ENCODE data around the gene ENAH.
"Not testable (repeated sequence)": the region's sequence is repeated elsewhere in the genome, so short reads cannot be mapped to it uniquely, and the experiment has no call there.

Gene ENAH

GRCh38 chr1:225517697-225518096 lies 135.2 kb downstream of the ENAH start:
- no peaks in the 10 kb centered on the region for H3K36me3 ChIP-seq (ENCODE audit: low read length)
- no peak overlapping the region for H3K9ac ChIP-seq (ENCODE audit: low read length)
- no peaks in the 10 kb centered on the region for H3K9me2 ChIP-seq (replicated peaks; ENCODE audit: insufficient read depth, low read length)
- no peak overlapping the region for H2AFZ ChIP-seq (ENCODE audit: low read depth, low read length, severe bottlenecking)
- H4K20me1 ChIP-seq (ENCODE audit: low read depth, low read length), result no peaks in the 10 kb centered on the region
- H3K27ac ChIP-seq (ENCODE audit: low read depth, low read length), result no peak overlapping the region
- no peaks in the 10 kb centered on the region for H3K79me2 ChIP-seq (ENCODE audit: insufficient read depth, low read length)
- no peak overlapping the region for H3K4me2 ChIP-seq (ENCODE audit: low read depth, low read length, poor library complexity, severe bottlenecking)
- no peaks in the 10 kb centered on the region for H3F3A ChIP-seq (ENCODE audit: insufficient read depth)
- H3K9me3 ChIP-seq (ENCODE audit: insufficient read depth, low read length), result no peaks in the 10 kb centered on the region
- TF ChIP-seq CTCF (IDR thresholded peaks at IDR 0.05; ENCODE audit: insufficient read depth, low read length, poor library complexity, severe bottlenecking) (no peak), EZH2phosphoT487 (conservative IDR thresholded peaks at IDR 0.05; ENCODE audit: low read length) (no peak)
- no peak overlapping the region for H3K4me3 ChIP-seq (ENCODE audit: insufficient read depth, low read length, poor library complexity, severe bottlenecking)
- H3K27me3 ChIP-seq (ENCODE audit: low read length), result no peaks in the 10 kb centered on the region

GRCh38 chr1:225517221-225517620 lies 135.7 kb downstream of the ENAH start:
- Histone ChIP-seq H3K27ac (ENCODE audit: low read depth, low read length) (no peak overlapping the region), H3K9ac (ENCODE audit: low read length) (no peak overlapping the region), H3K79me2 (ENCODE audit: insufficient read depth, low read length) (no peaks in the 10 kb centered on the region), H3K9me3 (ENCODE audit: insufficient read depth, low read length) (no peaks in the 10 kb centered on the region), H3F3A (ENCODE audit: insufficient read depth) (no peaks in the 10 kb centered on the region), H2AFZ (ENCODE audit: low read depth, low read length, severe bottlenecking) (no peak overlapping the region), H3K4me3 (ENCODE audit: insufficient read depth, low read length, poor library complexity, severe bottlenecking) (no peak overlapping the region), H3K27me3 (ENCODE audit: low read length) (no peaks in the 10 kb centered on the region), H3K4me2 (ENCODE audit: low read depth, low read length, poor library complexity, severe bottlenecking) (no peak overlapping the region), H3K36me3 (ENCODE audit: low read length) (no peaks in the 10 kb centered on the region), H4K20me1 (ENCODE audit: low read depth, low read length) (no peaks in the 10 kb centered on the region), H3K9me2 (replicated peaks; ENCODE audit: insufficient read depth, low read length) (no peaks in the 10 kb centered on the region)
- TF ChIP-seq CTCF (IDR thresholded peaks at IDR 0.05; ENCODE audit: insufficient read depth, low read length, poor library complexity, severe bottlenecking) (no peak), EZH2phosphoT487 (conservative IDR thresholded peaks at IDR 0.05; ENCODE audit: low read length) (no peak)

GRCh38 chr1:225514671-225515081 lies 138.2 kb downstream of the ENAH start:
- no peaks in the 10 kb centered on the region for H3F3A ChIP-seq (ENCODE audit: insufficient read depth)
- no peaks in the 10 kb centered on the region for H3K79me2 ChIP-seq (ENCODE audit: insufficient read depth, low read length)
- no peaks in the 10 kb centered on the region for H3K9me2 ChIP-seq (replicated peaks; ENCODE audit: insufficient read depth, low read length)
- no peaks in the 10 kb centered on the region for H3K27me3 ChIP-seq (ENCODE audit: low read length)
- H3K9me3 ChIP-seq (ENCODE audit: insufficient read depth, low read length), result no peaks in the 10 kb centered on the region
- no peaks in the 10 kb centered on the region for H3K36me3 ChIP-seq (ENCODE audit: low read length)
- no peak overlapping the region for H2AFZ ChIP-seq (ENCODE audit: low read depth, low read length, severe bottlenecking)
- no peak overlapping the region for H3K27ac ChIP-seq (ENCODE audit: low read depth, low read length)
- H3K4me2 ChIP-seq (ENCODE audit: low read depth, low read length, poor library complexity, severe bottlenecking), result no peak overlapping the region
- TF ChIP-seq CTCF (IDR thresholded peaks at IDR 0.05; ENCODE audit: insufficient read depth, low read length, poor library complexity, severe bottlenecking) (no peak), EZH2phosphoT487 (conservative IDR thresholded peaks at IDR 0.05; ENCODE audit: low read length) (no peak)
- H3K9ac ChIP-seq (ENCODE audit: low read length), result no peak overlapping the region
- no peaks in the 10 kb centered on the region for H4K20me1 ChIP-seq (ENCODE audit: low read depth, low read length)
- H3K4me3 ChIP-seq (ENCODE audit: insufficient read depth, low read length, poor library complexity, severe bottlenecking), result no peak overlapping the region

- not testable (repeated sequence) for H3K79me2 ChIP-seq (ENCODE audit: insufficient read depth, low read length); H3K4me3 ChIP-seq (ENCODE audit: insufficient read depth, low read length, poor library complexity, severe bottlenecking); H3F3A ChIP-seq (ENCODE audit: insufficient read depth); H3K9me3 ChIP-seq (ENCODE audit: insufficient read depth, low read length); H3K9me2 ChIP-seq (replicated peaks; ENCODE audit: insufficient read depth, low read length); H3K4me2 ChIP-seq (ENCODE audit: low read depth, low read length, poor library complexity, severe bottlenecking); H3K36me3 ChIP-seq (ENCODE audit: low read length); H3K9ac ChIP-seq (ENCODE audit: low read length); H3K27me3 ChIP-seq (ENCODE audit: low read length); H3K27ac ChIP-seq (ENCODE audit: low read depth, low read length); H2AFZ ChIP-seq (ENCODE audit: low read depth, low read length, severe bottlenecking); H4K20me1 ChIP-seq (ENCODE audit: low read depth, low read length)
Measured at GRCh38 chr1:225513576-225513975, 139.3 kb downstream of the ENAH start.
